Ovary (tissue), 3 donors: ENCODE data around the gene GLI3.

Experiments used
- CTCF ChIP-seq, 3 donors: fragments of 450-650 bp in 2 of 3; fragments of 200-600 bp in 1 of 3; IDR thresholded peaks; one replicate each; pipeline versions ENCODE4 v1.5.1 to v1.8.0; 2016 to 2022; ENCODE audit warnings: antibody characterized with exemption in 3 of 3, mild to moderate bottlenecking in 1 of 3
- POLR2A ChIP-seq: fragments of 450-650 bp; IDR thresholded peaks from one replicate; pipeline ENCODE4 v1.6.1; 2017; ENCODE audit warnings: antibody characterized with exemption, mild to moderate bottlenecking, moderate library complexity
- donor health status: DM: no; HTN: no; CAD: no.

GRCh38 chr7:42248579-42248978, 11.6 kb upstream of the GLI3 start:
- TF ChIP-seq CTCF (IDR thresholded peaks at IDR 0.05), result no peak
- TF ChIP-seq POLR2A, result no peak
